H1 (cell line): Measurements from ENCODE around the gene ASCC2. TPM values are rescaled to one million over a fixed set of nuclear protein-coding genes. Genes with fewer than 3 reads are reported as not detected.

Experiments
- CTCF ChIA-PET: fragments of 300-600 bp; sonication (Branson Sonifier 250); formaldehyde crosslinking; loops from one replicate; lab custom pipeline; 2021; ENCODE audit not compliant: partially characterized antibody; lab: Charles Lee
- POLR2A ChIA-PET: fragments of 300-600 bp; sonication (Branson Sonifier 250); formaldehyde crosslinking; loops from one replicate; lab custom pipeline; 2021; ENCODE audit warnings: inconsistent platforms; ENCODE audit not compliant: partially characterized antibody; lab: Charles Lee
- DNase-seq, 2 experiments: peaks; one replicate each; pipeline versions ENCODE4 v3.0.0 to v3.0.0-alpha.2; 2010 to 2022; ENCODE audit warnings: low spot score in 2 of 2, low read depth in 1 of 2, mixed read lengths in 1 of 2
- FAIRE-seq: peaks from 2 replicates; lab custom pipeline; 2011; peaks lifted over from hg19 to GRCh38; lab: Jason Lieb, UNC
- H2AFZ ChIP-seq: 2 replicates; pipeline ENCODE4 v1.8.1; 2012; ENCODE audit warnings: low read length, inconsistent platforms
- H2AK5ac ChIP-seq: 2 replicates; pipeline ENCODE4 v1.6.1; 2013; ENCODE audit warnings: low read depth, low read length
- H2BK120ac ChIP-seq: replicated peaks from 2 replicates; pipeline ENCODE3; 2013; ENCODE audit warnings: low read depth, low read length, inconsistent platforms
- H2BK12ac ChIP-seq: 2 replicates; pipeline ENCODE4 v1.6.1; 2013; ENCODE audit warnings: low read depth, low read length
- H2BK15ac ChIP-seq: 2 replicates; pipeline ENCODE4 v1.6.1; 2013; ENCODE audit warnings: low read length
- H2BK20ac ChIP-seq: 2 replicates; pipeline ENCODE4 v1.6.1; 2013; ENCODE audit warnings: low read length
- H2BK5ac ChIP-seq: 2 replicates; pipeline ENCODE4 v1.6.1; 2013; ENCODE audit warnings: low read depth, low read length
- H3K14ac ChIP-seq: 2 replicates; pipeline ENCODE4 v1.6.1; 2013; ENCODE audit warnings: inconsistent platforms; ENCODE audit not compliant: insufficient read length
- H3K18ac ChIP-seq: 2 replicates; pipeline ENCODE4 v1.6.1; 2013; ENCODE audit warnings: low read length; ENCODE audit errors: extremely low read depth
- H3K23ac ChIP-seq: 2 replicates; pipeline ENCODE4 v1.6.1; 2013; ENCODE audit warnings: inconsistent platforms; ENCODE audit not compliant: insufficient read length
- H3K23me2 ChIP-seq: 2 replicates; pipeline ENCODE4 v1.6.1; 2013; ENCODE audit warnings: low read depth, low read length
- H3K27ac ChIP-seq: 2 replicates; pipeline ENCODE4 v1.6.1; 2011; ENCODE audit warnings: low read depth, low read length, inconsistent platforms
- H3K27me3 ChIP-seq, 4 experiments: replicated peaks in 1 of 4; 1 replicate in 1 of 4; 2 replicates in 3 of 4; pipeline versions ENCODE4 v1.6.1 to v1.8.1; 2011 to 2013; ENCODE audit warnings: low read length in 3 of 4, mild to moderate bottlenecking in 3 of 4, inconsistent platforms in 2 of 4, mixed read lengths in 2 of 4, moderate library complexity in 1 of 4; ENCODE audit not compliant: control insufficient read depth in 3 of 4, insufficient read depth in 3 of 4; ENCODE audit errors: extremely low read depth in 1 of 4
- H3K36me3 ChIP-seq, 4 experiments: 2 replicates each; pipeline versions ENCODE4 v1.6.1 to v1.8.1; 2011 to 2013; ENCODE audit warnings: mild to moderate bottlenecking in 4 of 4, low read length in 3 of 4, moderate library complexity in 2 of 4, control low read depth in 1 of 4, inconsistent platforms in 1 of 4; ENCODE audit not compliant: insufficient read depth in 4 of 4, control insufficient read depth in 2 of 4
- H3K4ac ChIP-seq: replicated peaks from 2 replicates; pipeline ENCODE3; 2013; ENCODE audit warnings: low read length, low read depth, mixed read lengths, inconsistent platforms; ENCODE audit not compliant: insufficient read length
- H3K4me1 ChIP-seq, 4 experiments: replicated peaks in 1 of 4; 1 replicate in 1 of 4; 2 replicates in 3 of 4; pipeline versions ENCODE4 v1.6.1 to v1.8.1; 2011 to 2013; ENCODE audit warnings: low read length in 3 of 4, inconsistent platforms in 2 of 4, mixed read lengths in 1 of 4; ENCODE audit not compliant: insufficient read depth in 4 of 4, control insufficient read depth in 3 of 4
- H3K4me2 ChIP-seq, 2 experiments: 2 replicates each; pipeline versions ENCODE4 v1.6.1 to v1.8.1; 2011 to 2013; ENCODE audit warnings: low read depth in 2 of 2, low read length in 2 of 2, control low read depth in 1 of 2, inconsistent platforms in 1 of 2, mild to moderate bottlenecking in 1 of 2; ENCODE audit not compliant: insufficient read depth in 1 of 2
- H3K4me3 ChIP-seq, 4 experiments: fragments of 200-600, 300-600 bp in 1 of 4; sonication (generic), shearing (Covaris generic), sonication (Bioruptor Twin) in 1 of 4; 2 replicates each; pipeline versions ENCODE4 v1.5.1 to v1.8.1; 2011 to 2016; ENCODE audit warnings: low read length in 4 of 4, low read depth in 3 of 4, control low read depth in 2 of 4, inconsistent platforms in 2 of 4, mild to moderate bottlenecking in 2 of 4, mixed read lengths in 1 of 4, moderate library complexity in 1 of 4; ENCODE audit not compliant: insufficient read depth in 2 of 4; ENCODE audit errors: extremely low read depth in 1 of 4
- H3K56ac ChIP-seq: replicated peaks from 2 replicates; pipeline ENCODE3; 2013; ENCODE audit warnings: low read depth, mild to moderate bottlenecking, mixed read lengths, low read length, inconsistent platforms; ENCODE audit not compliant: insufficient read length
- H3K79me1 ChIP-seq: 2 replicates; pipeline ENCODE4 v1.6.1; 2013; ENCODE audit warnings: low read depth, low read length, control low read depth
- H3K79me2 ChIP-seq, 2 experiments: 2 replicates each; pipeline versions ENCODE4 v1.6.1 to v1.8.1; 2012 to 2013; ENCODE audit warnings: low read length in 2 of 2, mild to moderate bottlenecking in 2 of 2, inconsistent platforms in 1 of 2; ENCODE audit not compliant: insufficient read depth in 2 of 2, control insufficient read depth in 1 of 2
- H3K9ac ChIP-seq, 4 experiments: replicated peaks in 1 of 4; 1 replicate in 1 of 4; 2 replicates in 3 of 4; pipeline versions ENCODE4 v1.6.1 to v1.8.1; 2011 to 2013; ENCODE audit warnings: low read depth in 3 of 4, low read length in 3 of 4, control low read depth in 2 of 4, mild to moderate bottlenecking in 2 of 4, moderate library complexity in 2 of 4, inconsistent platforms in 1 of 4; ENCODE audit errors: extremely low read depth in 1 of 4
- H3K9me3 ChIP-seq, 2 experiments: 2 replicates each; pipeline versions ENCODE4 v1.6.1 to v1.8.1; 2012 to 2013; ENCODE audit warnings: mild to moderate bottlenecking in 2 of 2, moderate library complexity in 2 of 2, control low read depth in 1 of 2, inconsistent platforms in 1 of 2, low read depth in 1 of 2, low read length in 1 of 2, mixed read lengths in 1 of 2; ENCODE audit not compliant: insufficient read depth in 2 of 2
- H4K20me1 ChIP-seq, 2 experiments: replicated peaks in 1 of 2; 2 replicates each; pipeline versions ENCODE3 to v1.8.1; 2011 to 2013; ENCODE audit warnings: inconsistent platforms in 2 of 2, low read length in 2 of 2, mild to moderate bottlenecking in 1 of 2; ENCODE audit not compliant: insufficient read depth in 2 of 2, control insufficient read depth in 1 of 2
- H4K5ac ChIP-seq: 2 replicates; pipeline ENCODE4 v1.6.1; 2013; ENCODE audit warnings: low read length, low read depth, mixed read lengths, inconsistent platforms; ENCODE audit not compliant: insufficient read length
- H4K8ac ChIP-seq: 2 replicates; pipeline ENCODE4 v1.8.0; 2013; ENCODE audit warnings: mild to moderate bottlenecking, moderate library complexity, low read length, inconsistent platforms; ENCODE audit not compliant: insufficient read depth; ENCODE audit errors: extremely low read depth
- H4K91ac ChIP-seq: replicated peaks from 2 replicates; pipeline ENCODE3; 2013; ENCODE audit warnings: low read length, mixed read lengths, inconsistent platforms; ENCODE audit not compliant: insufficient read length
- HDAC6 ChIP-seq: IDR thresholded peaks from one replicate; pipeline ENCODE4 v1.7.1; 2012; ENCODE audit warnings: low read depth, mild to moderate bottlenecking, inconsistent platforms, low read length, moderate library complexity
- MAFK ChIP-seq: IDR thresholded peaks from 2 replicates; pipeline ENCODE4 v1.6.1; 2012; ENCODE audit warnings: low read depth, mild to moderate bottlenecking, improper control_type of control experiment, low read length
- PHF8 ChIP-seq: fragments of 200-600 bp; sonication (generic); conservative IDR thresholded peaks from 2 replicates; pipeline ENCODE4 v1.7.1; 2012; ENCODE audit warnings: low read depth, mild to moderate bottlenecking, inconsistent platforms, low read length, moderate library complexity
- SIN3A ChIP-seq, 2 experiments: IDR thresholded peaks in 1 of 2; conservative IDR thresholded peaks in 1 of 2; 2 replicates each; pipeline ENCODE4 v1.6.1; 2011 to 2012; ENCODE audit warnings: low read length in 2 of 2, improper control_type of control experiment in 1 of 2, low read depth in 1 of 2, mild to moderate bottlenecking in 1 of 2
- WGBS, 2 experiments: shearing (Covaris generic) in 1 of 2; methylation state at CpG; one replicate each; pipeline versions ENCODE4 v1.1.6 to v1.1.7; 2013 to 2015; ENCODE audit warnings: low lambda C conversion rate in 2 of 2, mixed read lengths in 2 of 2, inconsistent platforms in 1 of 2, low coverage in 1 of 2, missing lambda C conversion rate in 1 of 2; ENCODE audit not compliant: insufficient replicate concordance in 2 of 2, insufficient coverage in 1 of 2, insufficient read length in 1 of 2; ENCODE audit errors: extremely low coverage in 1 of 2, missing lambda C conversion rate in 1 of 2; 5-methylcytosine and 5-hydroxymethylcytosine counted together
- polyA plus RNA-seq, 7 experiments: library from polyadenylated mRNA; depleted of rRNA in 3 of 7; stranded (reverse) in 5 of 7; unstranded in 2 of 7; fragments of >200 nt in 5 of 7; fragments of 200-250 nt in 2 of 7; gene quantifications; 1 replicate in 5 of 7; 2 replicates in 1 of 7; 4 replicates in 1 of 7; pipeline versions ENCODE4 v1.2.1 to v1.2.3, GENCODE V29; 2011 to 2013; ENCODE audit warnings: missing spikeins in 2 of 7, mixed read lengths in 2 of 7
- total RNA-seq: library from RNA; stranded (reverse); fragmentation: NEBNext Ultra II Directional; extraction: Animal tissue kit (Norgen Biotek cat#: 25700); gene quantifications from 2 replicates; pipeline ENCODE4 v1.2.1, GENCODE V29; 2021
- TF ChIP-seq, protein P1 (sequence below): IDR thresholded peaks from 2 replicates; pipeline ENCODE4 v1.6.1; 2011; ENCODE audit warnings: low read length, improper control_type of control experiment

The ASCC2 gene
- total and polyA plus RNA-seq, 2 of the 8 experiments (the other 6 are each of a cell fraction or from before 2014, with no cell fraction given) = 35.0 to 35.8 TPM

DNA sequence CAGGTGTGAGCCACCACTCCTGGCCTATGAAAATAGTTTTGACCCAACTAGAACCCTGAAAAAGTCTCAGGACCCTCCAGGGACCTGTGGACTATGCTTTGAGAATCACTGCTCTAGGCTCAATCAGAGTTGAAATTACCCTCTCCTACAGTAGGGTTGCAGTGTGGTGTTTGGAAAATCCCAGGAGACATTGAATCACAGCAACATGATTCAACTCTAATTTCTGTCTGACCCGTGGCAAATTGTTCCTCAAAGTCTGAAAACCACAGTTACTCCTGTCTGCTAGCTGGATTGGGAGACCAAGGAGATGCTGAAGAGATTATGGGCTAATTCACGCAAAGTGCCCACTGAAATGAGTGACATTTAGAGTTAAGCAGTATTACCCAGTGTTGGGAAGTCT lies 39.5 kb upstream of the ASCC2 start:
- H4K5ac ChIP-seq = no peak overlapping the region

More for the DNA sequence above, 39.5 kb upstream of the ASCC2 start:
- CTCF ChIA-PET = interaction anchor here (0.6 kb wide), 1 partner anchor 11 kb away, joined by 3 read pairs; no protein-coding TSS in a partner anchor
- Histone ChIP-seq H3K27ac (no peak overlapping the region), H3K4me2 (no peak overlapping the region), H2BK12ac (no peak overlapping the region), H3K4me3 (no peak overlapping the region), H3K27me3 (no peaks in the 10 kb centered on the region), H3K79me2 (no peaks in the 10 kb centered on the region), H3K23ac (no peak overlapping the region), H3K9ac (no peak overlapping the region), H2BK120ac (no peak overlapping the region), H2BK15ac (no peak overlapping the region), H3K4me1 (no peaks in the 10 kb centered on the region), H3K9me3 (no peaks in the 10 kb centered on the region), H3K56ac (no peak overlapping the region), H2AK5ac (no peak overlapping the region), H3K4ac (no peak overlapping the region), H3K79me1 (no peaks in the 10 kb centered on the region), H4K91ac (no peak overlapping the region), H3K23me2 (no peaks in the 10 kb centered on the region), H2BK20ac (no peak overlapping the region), H4K20me1 (no peaks in the 10 kb centered on the region), H3K18ac (no peak overlapping the region), H3K14ac (no peak overlapping the region), H4K8ac (no peak overlapping the region), H2BK5ac (no peak overlapping the region), H2AFZ (no peak overlapping the region), H3K36me3 (no peaks in the 10 kb centered on the region)
- peak in 1 of 2 experiments; percentile 26 for DNase-seq
- no peak for FAIRE-seq
- TF ChIP-seq, protein P1, sequence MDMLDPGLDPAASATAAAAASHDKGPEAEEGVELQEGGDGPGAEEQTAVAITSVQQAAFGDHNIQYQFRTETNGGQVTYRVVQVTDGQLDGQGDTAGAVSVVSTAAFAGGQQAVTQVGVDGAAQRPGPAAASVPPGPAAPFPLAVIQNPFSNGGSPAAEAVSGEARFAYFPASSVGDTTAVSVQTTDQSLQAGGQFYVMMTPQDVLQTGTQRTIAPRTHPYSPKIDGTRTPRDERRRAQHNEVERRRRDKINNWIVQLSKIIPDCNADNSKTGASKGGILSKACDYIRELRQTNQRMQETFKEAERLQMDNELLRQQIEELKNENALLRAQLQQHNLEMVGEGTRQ = no peak
- TF ChIP-seq SIN3A (conservative IDR thresholded peaks at IDR 0.05 in 1 of 2, IDR thresholded peaks at IDR 0.05 in 1 of 2; ENCODE audit: low read depth in 1 of 2, low read length in 2 of 2) (no peak), MAFK (no peak), HDAC6 (no peak), PHF8 (no peak)
- 82% methylated on average over 2 of the region's 2 CpGs; no CpG with 5 or more reads in 1 of the 2 experiments for WGBS, 2 experiments
- POLR2A ChIA-PET = interaction anchor here (0.5 kb wide), 1 partner anchor 59 kb away, joined by 3 read pairs; no protein-coding TSS in a partner anchor
